Right lobe of liver (tissue), 6 donors: Measurements from ENCODE around the gene ISG15. TPM values are rescaled to one million over a fixed set of nuclear protein-coding genes. Genes with fewer than 3 reads are reported as not detected.

ENCODE experiments used
- ATAC-seq, 4 donors: fragments of 200-7000 bp; cut with Tn5 transposase; one replicate each; pipeline ENCODE4 v1.9.1; 2020; ENCODE audit warnings: mild to moderate bottlenecking in 4 of 4, moderate library complexity in 4 of 4
- DNase-seq, 3 donors: peaks; one replicate each; pipeline ENCODE4 v3.0.0-alpha.2; 2020
- H3K27ac ChIP-seq, 3 donors: fragments of 200-600 bp; one replicate each; pipeline ENCODE4 v1.8.0; 2022
- H3K27me3 ChIP-seq, 2 donors: fragments of 200-600 bp; one replicate each; pipeline ENCODE4 v1.8.0; 2022
- H3K36me3 ChIP-seq, 4 donors: fragments of 200-600 bp; sonication (generic) in 1 of 4; one replicate each; pipeline versions ENCODE4 v1.5.1 to v1.8.0; 2017 to 2022; ENCODE audit warnings: control low read depth in 1 of 4
- H3K4me1 ChIP-seq, 4 donors: fragments of 200-600 bp; sonication (generic) in 1 of 4; one replicate each; pipeline versions ENCODE4 v1.5.1 to v1.8.0; 2017 to 2022; ENCODE audit warnings: control low read depth in 1 of 4
- H3K4me3 ChIP-seq, 3 donors: fragments of 200-600 bp; one replicate each; pipeline ENCODE4 v1.8.0; 2022
- H3K9me3 ChIP-seq, 4 donors: fragments of 200-600 bp; sonication (generic) in 1 of 4; one replicate each; pipeline versions ENCODE4 v1.5.1 to v1.8.0; 2017 to 2022; ENCODE audit warnings: control low read depth in 1 of 4
- POLR2A ChIP-seq: fragments of 450-650 bp; IDR thresholded peaks from one replicate; pipeline ENCODE4 v1.6.1; 2017; ENCODE audit warnings: antibody characterized with exemption, mild to moderate bottlenecking
- WGBS: methylation state at CpG from one replicate; pipeline ENCODE4 v1.1.6; 2018; ENCODE audit warnings: low coverage, low lambda C conversion rate; ENCODE audit not compliant: insufficient coverage; ENCODE audit errors: missing lambda C conversion rate; 5-methylcytosine and 5-hydroxymethylcytosine counted together
- intact Hi-C, 2 donors: fragments of 100-400 bp; cut with DNase I; formaldehyde crosslinking; loops; one replicate each; pipeline versions ENCODE4 v1.11.2 to v1.14.1; 2022
- total RNA-seq, 6 experiments: library from RNA; depleted of rRNA in 2 of 6; stranded (reverse); fragments of >200 nt in 2 of 6; fragmentation: NEBNext Ultra II Directional in 3 of 6; extraction: Animal tissue kit (Norgen Biotek cat#: 25700) in 3 of 6; gene quantifications; one replicate each; pipeline versions ENCODE4 v1.1.0 to v1.2.4, GENCODE V29; 2016 to 2023
- TF ChIP-seq, protein P1 (sequence below), 4 donors: fragments of 200-600 bp in 3 of 4; fragments of 450-650 bp in 1 of 4; IDR thresholded peaks; one replicate each; pipeline versions ENCODE4 v1.5.1 to v1.8.0; 2016 to 2022; ENCODE audit warnings: antibody characterized with exemption in 4 of 4, mild to moderate bottlenecking in 2 of 4
- donor health status: DM: no; HTN: yes; CAD: no.
- donor health status: DM: no; HTN: no; CAD: no.
- donor health status: DM: no; HTN: no; CAD: no.
- donor health status: DM: no; HTN: yes; CAD: no.
- donor health status: DM: no; HTN: yes; CAD: no.

The ISG15 gene
- total RNA-seq, 6 experiments from 2014 or later: 16.3 to 98.7 (median 26.4) TPM

DNA sequence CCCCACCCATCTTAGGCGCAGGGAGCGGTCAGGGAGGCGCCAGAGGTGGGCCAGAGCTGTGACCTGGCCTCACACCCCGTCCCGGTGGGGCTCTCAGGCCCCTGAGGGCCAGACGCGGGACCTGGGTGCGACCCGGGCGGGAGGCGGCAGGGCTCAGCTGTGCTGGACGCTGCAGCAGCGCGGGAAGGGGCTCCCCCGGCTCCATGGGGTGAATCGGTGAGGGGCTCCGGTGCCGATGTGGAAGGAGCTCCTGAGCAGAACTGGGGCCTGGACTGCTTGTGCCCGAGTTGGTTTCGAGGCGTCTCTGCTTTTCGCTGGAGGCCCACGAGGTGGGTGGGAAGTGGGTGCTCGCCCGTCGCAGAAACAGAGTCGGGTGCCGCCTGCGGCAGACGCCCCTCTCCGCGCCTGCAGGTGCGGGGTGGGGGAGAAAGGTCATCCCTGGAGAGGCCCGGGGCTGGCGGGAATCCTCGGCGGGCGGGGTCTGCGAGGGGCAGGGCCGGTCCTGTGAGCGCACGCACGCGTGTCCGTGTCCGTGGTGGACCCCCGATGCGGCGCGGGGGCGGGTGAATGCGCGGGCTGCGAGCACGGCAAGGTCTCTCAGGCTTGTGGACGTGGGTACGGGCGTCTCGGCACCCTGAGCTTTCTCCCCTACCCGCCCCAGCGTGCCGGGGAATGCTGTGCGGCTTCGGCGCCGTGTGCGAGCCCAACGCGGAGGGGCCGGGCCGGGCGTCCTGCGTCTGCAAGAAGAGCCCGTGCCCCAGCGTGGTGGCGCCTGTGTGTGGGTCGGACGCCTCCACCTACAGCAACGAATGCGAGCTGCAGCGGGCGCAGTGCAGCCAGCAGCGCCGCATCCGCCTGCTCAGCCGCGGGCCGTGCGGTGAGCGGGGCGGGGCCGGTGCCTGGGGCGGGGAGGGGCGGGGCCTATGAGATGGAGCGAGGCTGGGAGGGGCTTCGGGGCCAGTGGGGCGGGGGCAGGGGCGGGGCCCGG is 27.0 kb downstream of the ISG15 start:
- Histone ChIP-seq H3K4me3 (peak overlapping the region in 2 of 3 donors; percentile 33 to 42), H3K4me1 (peaks cover 0 to 10% (median 5%) of the 10 kb centered on the region in 4 donors), H3K9me3 (no peaks in the 10 kb centered on the region), H3K27ac (no peak overlapping the region), H3K36me3 (no peaks in the 10 kb centered on the region), H3K27me3 (no peaks in the 10 kb centered on the region)
- WGBS: 16% methylated on average over 16 of the region's 99 CpGs
- intact Hi-C loops: no loop called here
- ATAC-seq: peak; percentile 82 to 89 (median 84)
- DNase-seq: peak; percentile 66 to 79 (median 77)
- TF ChIP-seq, protein P1, sequence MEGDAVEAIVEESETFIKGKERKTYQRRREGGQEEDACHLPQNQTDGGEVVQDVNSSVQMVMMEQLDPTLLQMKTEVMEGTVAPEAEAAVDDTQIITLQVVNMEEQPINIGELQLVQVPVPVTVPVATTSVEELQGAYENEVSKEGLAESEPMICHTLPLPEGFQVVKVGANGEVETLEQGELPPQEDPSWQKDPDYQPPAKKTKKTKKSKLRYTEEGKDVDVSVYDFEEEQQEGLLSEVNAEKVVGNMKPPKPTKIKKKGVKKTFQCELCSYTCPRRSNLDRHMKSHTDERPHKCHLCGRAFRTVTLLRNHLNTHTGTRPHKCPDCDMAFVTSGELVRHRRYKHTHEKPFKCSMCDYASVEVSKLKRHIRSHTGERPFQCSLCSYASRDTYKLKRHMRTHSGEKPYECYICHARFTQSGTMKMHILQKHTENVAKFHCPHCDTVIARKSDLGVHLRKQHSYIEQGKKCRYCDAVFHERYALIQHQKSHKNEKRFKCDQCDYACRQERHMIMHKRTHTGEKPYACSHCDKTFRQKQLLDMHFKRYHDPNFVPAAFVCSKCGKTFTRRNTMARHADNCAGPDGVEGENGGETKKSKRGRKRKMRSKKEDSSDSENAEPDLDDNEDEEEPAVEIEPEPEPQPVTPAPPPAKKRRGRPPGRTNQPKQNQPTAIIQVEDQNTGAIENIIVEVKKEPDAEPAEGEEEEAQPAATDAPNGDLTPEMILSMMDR (IDR thresholded peaks at IDR 0.05): no peak
- no peak for TF ChIP-seq POLR2A

DNA sequence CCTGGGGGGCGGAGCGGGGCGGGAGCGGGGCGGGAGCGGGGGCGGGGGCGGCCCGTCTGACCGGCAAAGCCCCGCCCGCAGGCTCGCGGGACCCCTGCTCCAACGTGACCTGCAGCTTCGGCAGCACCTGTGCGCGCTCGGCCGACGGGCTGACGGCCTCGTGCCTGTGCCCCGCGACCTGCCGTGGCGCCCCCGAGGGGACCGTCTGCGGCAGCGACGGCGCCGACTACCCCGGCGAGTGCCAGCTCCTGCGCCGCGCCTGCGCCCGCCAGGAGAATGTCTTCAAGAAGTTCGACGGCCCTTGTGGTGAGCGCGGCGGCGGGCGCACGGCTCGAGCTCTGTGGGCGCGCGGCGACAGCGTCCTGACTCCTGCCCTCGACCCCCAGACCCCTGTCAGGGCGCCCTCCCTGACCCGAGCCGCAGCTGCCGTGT is 27.8 kb downstream of the ISG15 start:
- H3K27me3 ChIP-seq: no peaks in the 10 kb centered on the region
- no CpG with 5 or more reads among the region's 60 CpGs for WGBS
- intact Hi-C loops: no loop called here
- TF ChIP-seq, protein P1 (IDR thresholded peaks at IDR 0.05): no peak
- TF ChIP-seq POLR2A: no peak
- no peaks in the 10 kb centered on the region for H3K36me3 ChIP-seq
- ATAC-seq (no peak), DNase-seq (no peak)
- H3K4me1 ChIP-seq: peaks cover 0 to 10% (median 5%) of the 10 kb centered on the region in 4 donors
- H3K4me3 ChIP-seq: no peak overlapping the region
- no peak overlapping the region for H3K27ac ChIP-seq
- H3K9me3 ChIP-seq: no peaks in the 10 kb centered on the region

DNA sequence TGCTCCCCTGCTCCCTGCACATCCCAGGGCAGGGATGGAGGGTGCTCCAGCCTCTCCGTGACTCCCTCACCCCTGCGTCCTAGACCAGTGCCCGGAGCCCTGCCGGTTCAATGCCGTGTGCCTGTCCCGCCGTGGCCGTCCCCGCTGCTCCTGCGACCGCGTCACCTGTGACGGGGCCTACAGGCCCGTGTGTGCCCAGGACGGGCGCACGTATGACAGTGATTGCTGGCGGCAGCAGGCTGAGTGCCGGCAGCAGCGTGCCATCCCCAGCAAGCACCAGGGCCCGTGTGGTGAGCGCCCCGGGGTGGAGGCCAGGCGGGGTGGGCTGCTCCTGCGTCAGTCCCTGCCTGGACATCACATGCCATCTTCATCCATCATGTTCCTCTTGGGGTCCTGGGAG is 28.6 kb downstream of the ISG15 start:
- H3K36me3 ChIP-seq: no peaks in the 10 kb centered on the region
- H3K4me3 ChIP-seq: no peak overlapping the region
- no peaks in the 10 kb centered on the region for H3K9me3 ChIP-seq
- DNase-seq (no peak), ATAC-seq (no peak)
- intact Hi-C loops: no loop called here
- TF ChIP-seq, protein P1 (IDR thresholded peaks at IDR 0.05): no peak
- TF ChIP-seq POLR2A: no peak
- H3K27ac ChIP-seq: no peak overlapping the region
- WGBS: 92% methylated on average over 5 of the region's 25 CpGs
- no peaks in the 10 kb centered on the region for H3K27me3 ChIP-seq
- H3K4me1 ChIP-seq: peaks cover 0 to 10% (median 5%) of the 10 kb centered on the region in 4 donors

DNA sequence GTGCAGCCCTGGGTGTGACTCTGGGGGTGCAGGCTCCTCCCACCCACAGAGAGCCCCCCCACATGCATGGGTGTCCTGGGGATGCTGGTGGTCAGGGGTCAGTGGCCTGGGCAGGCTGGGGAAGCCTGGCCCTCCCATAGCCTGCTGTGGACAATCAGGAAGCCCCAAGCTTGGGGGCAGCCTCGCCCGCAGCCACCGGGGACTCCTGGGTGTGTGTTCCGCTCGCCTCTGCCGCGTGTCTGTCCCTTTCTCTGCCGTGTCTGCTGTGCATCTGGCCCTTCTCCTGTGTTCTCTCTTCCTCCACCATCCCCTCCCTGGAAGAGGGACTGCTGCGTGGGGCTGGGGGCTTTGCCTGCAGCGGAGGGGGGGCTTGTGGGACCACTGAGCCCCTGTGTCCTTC is 29.5 kb downstream of the ISG15 start:
- Histone ChIP-seq H3K36me3 (peaks cover 0 to 2% (median 0%) of the 10 kb centered on the region in 4 donors), H3K4me3 (no peak overlapping the region), H3K9me3 (no peaks in the 10 kb centered on the region), H3K27ac (no peak overlapping the region), H3K27me3 (no peaks in the 10 kb centered on the region), H3K4me1 (peaks cover 0 to 10% (median 5%) of the 10 kb centered on the region in 4 donors)
- intact Hi-C loops: no loop called here
- DNase-seq (no peak), ATAC-seq (no peak)
- TF ChIP-seq, protein P1 (IDR thresholded peaks at IDR 0.05): no peak
- TF ChIP-seq POLR2A: no peak
- no CpG with 5 or more reads among the region's 10 CpGs for WGBS
